Activated T-helper 17 cell treated with anti-CD3 and anti-CD28 coated beads, Interleukin-2, amount 50 U/mL, for 72 hours (primary cell): ENCODE measurements around the gene SMAD4. TPM values are rescaled to one million over a fixed set of nuclear protein-coding genes. Genes with fewer than 3 reads are reported as not detected.
A peak's percentile ranks its signal among the peaks of the same experiment; 100 is the strongest.
"Not testable (repeated sequence)": the region's sequence is repeated elsewhere in the genome, so short reads cannot be mapped to it uniquely, and the experiment has no call there.

Source experiments
- ATAC-seq: fragments of 150-1000 bp; cut with Tn5 transposase; replicated peaks from 2 replicates; pipeline ENCODE4 v1.10.0; 2021; ENCODE audit warnings: mild to moderate bottlenecking, moderate library complexity
- H3K27ac Mint-ChIP-seq: one replicate; pipeline ENCODE4 v1.8.0; 2022; ENCODE audit warnings: mixed read lengths
- H3K27me3 Mint-ChIP-seq: one replicate; pipeline ENCODE4 v1.8.0; 2022; ENCODE audit warnings: mixed read lengths
- H3K36me3 Mint-ChIP-seq: one replicate; pipeline ENCODE4 v1.8.0; 2022; ENCODE audit warnings: low read depth, mild to moderate bottlenecking, mixed read lengths
- H3K4me1 Mint-ChIP-seq: one replicate; pipeline ENCODE4 v1.8.0; 2022; ENCODE audit warnings: mixed read lengths
- H3K4me3 Mint-ChIP-seq: one replicate; pipeline ENCODE4 v1.8.0; 2022; ENCODE audit warnings: mild to moderate bottlenecking, mixed read lengths
- H3K9me3 Mint-ChIP-seq: one replicate; pipeline ENCODE4 v1.8.0; 2022; ENCODE audit warnings: mixed read lengths
- total RNA-seq, 2 donors: library from RNA; stranded (reverse); gene quantifications; one replicate each; pipeline ENCODE4 v1.2.3, GENCODE V29; 2022

Gene SMAD4
- 10 to 100 TPM; 74.5 to 92.3 TPM for total RNA-seq

DNA sequence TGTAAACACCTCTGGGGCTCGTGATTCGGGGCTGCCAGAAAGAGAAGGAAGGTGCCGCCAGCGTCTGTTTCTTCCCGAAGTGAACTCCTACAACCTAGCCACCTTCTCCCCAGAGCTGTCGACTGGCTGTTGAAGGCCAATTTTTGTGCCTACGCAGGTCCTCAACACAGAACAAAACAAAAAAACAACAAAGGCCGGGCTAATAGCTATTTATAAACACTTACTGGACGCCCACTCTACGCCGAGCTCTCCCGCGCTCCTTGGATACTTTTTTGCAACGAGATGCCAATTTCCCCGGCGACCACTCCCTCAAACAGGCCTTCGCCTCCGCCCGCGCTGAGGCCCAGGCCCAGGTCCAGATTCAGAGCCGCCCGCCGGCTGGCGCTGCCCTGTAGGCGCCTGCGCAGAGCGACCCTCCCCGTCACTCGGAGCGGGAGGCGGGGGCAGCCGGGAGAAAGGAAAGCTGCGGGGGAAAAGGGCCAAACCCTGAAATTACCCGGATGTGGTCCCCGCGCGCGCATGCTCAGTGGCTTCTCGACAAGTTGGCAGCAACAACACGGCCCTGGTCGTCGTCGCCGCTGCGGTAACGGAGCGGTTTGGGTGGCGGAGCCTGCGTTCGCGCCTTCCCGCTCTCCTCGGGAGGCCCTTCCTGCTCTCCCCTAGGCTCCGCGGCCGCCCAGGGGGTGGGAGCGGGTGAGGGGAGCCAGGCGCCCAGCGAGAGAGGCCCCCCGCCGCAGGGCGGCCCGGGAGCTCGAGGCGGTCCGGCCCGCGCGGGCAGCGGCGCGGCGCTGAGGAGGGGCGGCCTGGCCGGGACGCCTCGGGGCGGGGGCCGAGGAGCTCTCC lies at the start of gene SMAD4:
Gene SMAD4, plus strand, starts transcription at position 520 of the 843 bp plus-strand sequence. CDS start 16,834 bp downstream, outside the sequence.
- Mint-ChIP-seq H3K27me3 (no peaks in the 10 kb centered on the region), H3K4me1 (peaks cover 43% of the 10 kb centered on the region), H3K36me3 (peaks cover 55% of the 10 kb centered on the region), H3K9me3 (no peaks in the 10 kb centered on the region), H3K4me3 (peak within 1 kb of the TSS; percentile 100), H3K27ac (peak within 1 kb of the TSS; percentile 99)
- ATAC-seq: peak; percentile 87

GRCh38 chr18:50981381-50981780 lies 48.6 kb upstream of the SMAD4 start:
- Mint-ChIP-seq H3K27ac (no peak overlapping the region), H3K36me3 (peaks cover 54% of the 10 kb centered on the region), H3K9me3 (no peaks in the 10 kb centered on the region), H3K27me3 (no peaks in the 10 kb centered on the region), H3K4me1 (no peaks in the 10 kb centered on the region), H3K4me3 (no peak overlapping the region)
- ATAC-seq: no peak

DNA sequence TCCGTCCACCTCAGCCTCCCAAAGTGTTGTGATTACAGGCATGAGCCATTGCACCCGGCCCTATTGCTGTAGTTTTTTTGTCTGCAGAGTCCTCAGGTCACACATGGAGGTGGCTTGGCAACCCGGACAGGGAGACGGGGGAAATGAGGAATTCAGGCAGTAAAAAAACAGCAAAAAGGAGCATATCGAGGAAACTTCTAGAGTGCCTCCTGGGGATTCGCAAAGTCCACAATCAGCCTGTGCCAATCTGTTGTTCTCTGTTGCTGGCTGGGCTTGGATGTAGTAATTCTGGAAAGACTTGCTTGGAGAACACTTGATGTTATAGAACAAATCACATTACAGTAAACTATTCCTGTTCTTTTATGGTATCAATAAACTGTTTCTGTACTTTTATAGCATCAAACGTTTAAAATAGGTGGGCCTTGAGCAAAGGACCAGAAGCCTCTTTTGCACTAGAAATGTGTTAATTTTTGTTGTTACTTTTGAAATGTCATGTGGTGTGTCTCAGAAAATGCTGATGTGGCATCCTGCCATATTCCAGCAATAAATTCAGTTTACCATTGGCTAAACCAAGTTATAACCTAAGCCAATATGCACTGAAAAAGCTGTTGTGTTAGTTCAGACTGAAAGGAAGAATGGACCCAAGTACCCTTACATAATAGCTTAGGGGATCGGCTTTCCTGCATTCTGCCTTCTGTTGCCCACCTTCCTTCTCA lies 47.8 kb upstream of the SMAD4 start:
- no peaks in the 10 kb centered on the region for H3K4me1 Mint-ChIP-seq
- H3K27me3 Mint-ChIP-seq: no peaks in the 10 kb centered on the region
- H3K4me3 Mint-ChIP-seq: no peak overlapping the region
- H3K36me3 Mint-ChIP-seq: peaks cover 54% of the 10 kb centered on the region
- no peaks in the 10 kb centered on the region for H3K9me3 Mint-ChIP-seq
- H3K27ac Mint-ChIP-seq: no peak overlapping the region
- ATAC-seq: no peak

DNA sequence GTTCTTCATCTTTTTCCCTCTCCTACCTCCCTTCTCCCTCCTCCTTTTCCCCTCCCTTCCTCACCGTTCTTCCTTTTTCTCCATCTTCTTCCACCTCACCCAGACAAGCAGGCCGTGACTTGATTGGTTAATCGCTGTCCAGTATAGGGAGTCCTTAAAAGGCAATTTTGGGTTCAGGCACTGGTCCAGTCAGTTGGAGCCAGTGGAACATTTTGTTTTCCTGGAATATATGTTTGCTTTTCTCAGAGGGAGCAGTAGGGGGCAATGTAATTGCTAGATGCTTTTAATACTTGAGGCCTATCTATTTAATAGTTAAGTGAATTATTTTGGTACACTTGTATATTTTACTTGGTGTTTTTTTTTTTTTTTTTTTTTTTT lies 47.2 kb upstream of the SMAD4 start:
- H3K4me1 Mint-ChIP-seq: no peaks in the 10 kb centered on the region
- H3K27me3 Mint-ChIP-seq: no peaks in the 10 kb centered on the region
- H3K9me3 Mint-ChIP-seq: no peaks in the 10 kb centered on the region
- H3K4me3 Mint-ChIP-seq: no peak overlapping the region
- peaks cover 51% of the 10 kb centered on the region for H3K36me3 Mint-ChIP-seq
- H3K27ac Mint-ChIP-seq: no peak overlapping the region
- ATAC-seq: no peak

- Mint-ChIP-seq H3K27me3 (no peaks in the 10 kb centered on the region), H3K4me3 (no peak overlapping the region), H3K36me3 (peaks cover 29% of the 10 kb centered on the region), H3K9me3 (no peaks in the 10 kb centered on the region), H3K4me1 (no peaks in the 10 kb centered on the region), H3K27ac (no peak overlapping the region)
- ATAC-seq: no peak
Measured at GRCh38 chr18:50986360-50987087, 43.5 kb upstream of the SMAD4 start.

DNA sequence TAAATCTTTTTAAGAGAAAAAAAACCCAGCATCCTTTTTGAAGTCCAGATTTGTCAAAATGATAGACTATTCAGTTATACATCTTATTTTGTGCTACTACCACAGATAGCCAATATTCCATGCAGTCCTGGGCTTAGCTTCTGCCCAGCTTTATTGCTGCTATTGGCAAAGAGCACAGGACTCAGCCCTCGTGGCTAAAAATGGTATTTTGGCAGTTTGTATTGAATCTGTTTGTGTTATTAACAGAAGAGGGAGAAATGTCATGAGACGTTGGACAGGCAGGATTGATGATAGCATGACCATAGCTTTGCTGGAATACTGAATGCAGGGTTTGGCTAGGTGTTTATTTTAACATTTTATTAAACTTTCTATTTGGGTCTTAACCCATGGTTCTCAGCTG lies 42.8 kb upstream of the SMAD4 start:
- Mint-ChIP-seq H3K4me1 (no peaks in the 10 kb centered on the region), H3K9me3 (no peaks in the 10 kb centered on the region), H3K27ac (no peak overlapping the region), H3K4me3 (no peak overlapping the region), H3K36me3 (peaks cover 29% of the 10 kb centered on the region), H3K27me3 (no peaks in the 10 kb centered on the region)
- ATAC-seq: no peak

DNA sequence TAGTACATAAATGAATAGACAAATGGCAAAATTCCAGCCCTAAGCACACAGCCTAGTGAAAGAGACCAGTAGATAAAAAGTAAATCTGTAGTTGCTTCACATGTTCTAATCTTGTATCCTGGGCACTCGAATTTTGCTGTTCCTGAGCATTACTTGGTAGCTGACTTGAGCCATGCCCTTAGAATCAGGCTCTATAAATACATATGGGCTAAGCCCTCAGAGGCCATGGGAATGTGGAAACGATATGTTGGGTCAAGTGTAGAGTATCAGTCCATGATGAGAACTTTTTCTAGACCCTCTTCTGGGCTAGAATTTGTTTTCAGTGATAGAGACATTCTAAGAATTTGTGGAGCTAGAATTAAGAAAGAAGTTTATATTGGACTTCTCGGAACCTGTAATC lies 40.3 kb upstream of the SMAD4 start:
- Mint-ChIP-seq H3K4me1 (no peaks in the 10 kb centered on the region), H3K27ac (no peak overlapping the region), H3K27me3 (no peaks in the 10 kb centered on the region), H3K4me3 (no peak overlapping the region), H3K36me3 (peaks cover 20% of the 10 kb centered on the region), H3K9me3 (no peaks in the 10 kb centered on the region)
- no peak for ATAC-seq

DNA sequence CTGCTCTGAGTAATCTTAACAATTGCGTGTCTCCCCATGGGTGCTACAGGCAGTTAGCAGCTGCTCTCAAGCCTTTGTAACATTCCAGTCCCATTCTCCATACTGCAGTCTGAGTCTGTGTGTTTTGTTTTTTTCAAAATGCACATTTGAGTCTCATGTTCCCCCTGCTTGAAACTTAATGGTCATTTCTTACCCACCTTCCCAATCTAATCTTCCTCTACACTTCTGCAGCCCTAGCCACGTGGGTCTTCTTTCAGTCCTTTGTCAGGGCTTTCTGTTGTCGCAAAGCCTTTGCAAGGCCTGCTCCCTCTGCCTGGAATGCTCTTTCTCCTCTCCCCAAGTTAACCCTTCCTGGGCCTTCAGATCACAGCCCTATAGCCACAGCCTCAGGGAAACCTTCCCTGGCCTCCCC lies 37.7 kb upstream of the SMAD4 start:
- no peaks in the 10 kb centered on the region for H3K9me3 Mint-ChIP-seq

DNA sequence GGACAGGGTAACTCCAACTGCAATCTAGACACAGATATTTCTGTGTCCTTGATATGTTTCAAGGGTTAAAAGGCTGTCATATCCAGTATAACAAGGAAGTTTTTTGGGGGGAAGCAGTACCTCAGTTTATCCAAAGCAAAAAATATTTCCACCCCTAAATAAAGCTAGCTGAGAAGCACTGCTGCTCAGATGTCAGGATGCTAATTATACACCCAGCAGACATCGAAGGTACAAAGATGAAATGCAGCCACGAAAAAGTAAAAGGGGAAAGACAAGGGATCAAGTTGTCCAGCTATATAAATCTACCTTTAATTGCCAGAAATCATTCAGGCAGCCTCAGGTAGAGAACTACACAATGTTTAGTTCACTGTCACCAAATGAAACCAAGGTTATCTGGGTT lies 36.0 kb upstream of the SMAD4 start:
- H3K27me3 Mint-ChIP-seq: no peaks in the 10 kb centered on the region
- H3K4me3 Mint-ChIP-seq: no peak overlapping the region
- H3K4me1 Mint-ChIP-seq: no peaks in the 10 kb centered on the region
- H3K27ac Mint-ChIP-seq: no peak overlapping the region
- no peak for ATAC-seq
- no peaks in the 10 kb centered on the region for H3K9me3 Mint-ChIP-seq
- no peaks in the 10 kb centered on the region for H3K36me3 Mint-ChIP-seq

More for the DNA sequence above, 37.7 kb upstream of the SMAD4 start:
- Mint-ChIP-seq H3K27ac (no peak overlapping the region), H3K4me1 (no peaks in the 10 kb centered on the region), H3K36me3 (peaks cover 1% of the 10 kb centered on the region), H3K4me3 (no peak overlapping the region), H3K27me3 (no peaks in the 10 kb centered on the region)
- ATAC-seq: no peak

DNA sequence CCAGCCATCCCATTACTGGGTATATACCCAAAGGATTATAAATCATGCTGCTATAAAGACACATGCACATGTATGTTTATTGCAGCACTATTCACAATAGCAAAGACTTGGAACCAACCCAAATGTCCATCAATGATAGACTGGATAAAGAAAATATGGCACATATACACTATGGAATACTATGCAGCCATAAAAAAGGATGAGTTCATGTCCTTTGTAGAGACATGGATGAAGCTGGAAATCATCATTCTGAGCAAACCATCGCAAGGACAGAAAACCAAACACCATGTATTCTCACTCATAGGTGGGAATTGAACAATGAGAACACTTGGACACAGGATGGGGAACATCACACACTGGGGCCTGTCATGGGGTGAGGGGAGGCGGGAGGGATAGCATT lies 26.8 kb upstream of the SMAD4 start:
- not testable (repeated sequence) for H3K9me3 Mint-ChIP-seq, H3K27ac Mint-ChIP-seq, H3K27me3 Mint-ChIP-seq, ATAC-seq, H3K4me1 Mint-ChIP-seq, H3K36me3 Mint-ChIP-seq, H3K4me3 Mint-ChIP-seq

- H3K4me1 Mint-ChIP-seq: no peaks in the 10 kb centered on the region
- H3K4me3 Mint-ChIP-seq: no peak overlapping the region
- H3K27ac Mint-ChIP-seq: no peak overlapping the region
- no peaks in the 10 kb centered on the region for H3K9me3 Mint-ChIP-seq
- ATAC-seq: no peak
- no peaks in the 10 kb centered on the region for H3K36me3 Mint-ChIP-seq
- H3K27me3 Mint-ChIP-seq: no peaks in the 10 kb centered on the region
Measured at GRCh38 chr18:51006061-51006818, 23.8 kb upstream of the SMAD4 start.

- Mint-ChIP-seq H3K27me3 (no peaks in the 10 kb centered on the region), H3K4me3 (no peak overlapping the region), H3K36me3 (no peaks in the 10 kb centered on the region), H3K9me3 (no peaks in the 10 kb centered on the region), H3K4me1 (no peaks in the 10 kb centered on the region), H3K27ac (no peak overlapping the region)
- ATAC-seq: no peak
Measured at GRCh38 chr18:51006948-51007789, 22.8 kb upstream of the SMAD4 start.

GRCh38 chr18:51007790-51008139 lies 22.2 kb upstream of the SMAD4 start:
- Mint-ChIP-seq H3K9me3 (no peaks in the 10 kb centered on the region), H3K27me3 (no peaks in the 10 kb centered on the region), H3K4me1 (no peaks in the 10 kb centered on the region), H3K27ac (no peak overlapping the region), H3K36me3 (no peaks in the 10 kb centered on the region), H3K4me3 (no peak overlapping the region)
- no peak for ATAC-seq
